Smooth muscle cell (in vitro differentiated cells): ENCODE measurements around the gene HAGHL. TPM values are rescaled to one million over a fixed set of nuclear protein-coding genes. Genes with fewer than 3 reads are reported as not detected.

Experiments used
- DNase-seq: peaks from one replicate; lab custom pipeline; 2025; ENCODE audit not compliant: unreplicated experiment; lab: John Stamatoyannopoulos, UW
- H2AFZ ChIP-seq: fragments of 200-600 bp; sonication (generic); 2 replicates; pipeline ENCODE4 v1.6.0; 2016; ENCODE audit warnings: antibody characterized with exemption, low read depth, mild to moderate bottlenecking
- H3F3A ChIP-seq: fragments of 200-600 bp; sonication (generic); 2 replicates; pipeline ENCODE4 v1.6.0; 2017; ENCODE audit warnings: antibody characterized with exemption, low read depth
- H3K27ac ChIP-seq: fragments of 200-600 bp; sonication (generic); 2 replicates; pipeline ENCODE4 v1.5.1; 2016; ENCODE audit warnings: low read depth, mild to moderate bottlenecking
- H3K27me3 ChIP-seq: fragments of 200-600 bp; sonication (generic); 2 replicates; pipeline ENCODE4 v1.6.1; 2016; ENCODE audit warnings: low read depth, mild to moderate bottlenecking
- H3K36me3 ChIP-seq: fragments of 200-600 bp; sonication (generic); 2 replicates; pipeline ENCODE4 v1.5.1; 2016; ENCODE audit warnings: low read depth
- H3K4me1 ChIP-seq: fragments of 200-600 bp; sonication (generic); 2 replicates; pipeline ENCODE4 v1.5.1; 2016; ENCODE audit warnings: low read depth
- H3K4me2 ChIP-seq: fragments of 200-600 bp; sonication (generic); 2 replicates; pipeline ENCODE4 v1.6.0; 2016; ENCODE audit warnings: mild to moderate bottlenecking
- H3K4me3 ChIP-seq: fragments of 200-600 bp; sonication (generic); 2 replicates; pipeline ENCODE4 v1.5.1; 2016; ENCODE audit warnings: mild to moderate bottlenecking
- H3K79me2 ChIP-seq: fragments of 200-600 bp; sonication (generic); 2 replicates; pipeline ENCODE4 v1.6.0; 2016; ENCODE audit warnings: low read depth, mild to moderate bottlenecking
- H3K9ac ChIP-seq: fragments of 200-600 bp; sonication (generic); 2 replicates; pipeline ENCODE4 v1.6.0; 2016; ENCODE audit warnings: low read depth
- H3K9me3 ChIP-seq: fragments of 200-600 bp; sonication (generic); replicated peaks from 2 replicates; pipeline ENCODE4 v1.5.1; 2016; ENCODE audit warnings: low read depth
- H4K20me1 ChIP-seq: fragments of 200-600 bp; sonication (generic); 2 replicates; pipeline ENCODE4 v1.6.0; 2016; ENCODE audit warnings: low read depth
- WGBS: methylation state at CpG from one replicate; pipeline ENCODE4 v1.1.7; 2016; ENCODE audit warnings: low lambda C conversion rate; 5-methylcytosine and 5-hydroxymethylcytosine counted together
- polyA plus RNA-seq: library from polyadenylated mRNA; unstranded; fragments of >200 nt; fragmentation: Nextera tagmentation; extraction: Ambion mirVana; gene quantifications from 2 replicates; pipeline ENCODE4 v1.2.1, GENCODE V29; 2016
- total RNA-seq: library from RNA; depleted of rRNA; stranded (reverse); fragments of >200 nt; gene quantifications from 2 replicates; pipeline ENCODE4 v1.2.3, GENCODE V29; 2014
- TF ChIP-seq, protein P1 (sequence below): fragments of 200-600 bp; sonication (generic); IDR thresholded peaks from 2 replicates; pipeline ENCODE4 v1.5.1; 2017; ENCODE audit warnings: borderline replicate concordance, mild to moderate bottlenecking, antibody characterized with exemption; ENCODE audit not compliant: insufficient read depth, poor library complexity, severe bottlenecking

HAGHL gene
- total and polyA plus RNA-seq, 2 experiments from 2014 or later, result 3.2 to 23.1 TPM

DNA sequence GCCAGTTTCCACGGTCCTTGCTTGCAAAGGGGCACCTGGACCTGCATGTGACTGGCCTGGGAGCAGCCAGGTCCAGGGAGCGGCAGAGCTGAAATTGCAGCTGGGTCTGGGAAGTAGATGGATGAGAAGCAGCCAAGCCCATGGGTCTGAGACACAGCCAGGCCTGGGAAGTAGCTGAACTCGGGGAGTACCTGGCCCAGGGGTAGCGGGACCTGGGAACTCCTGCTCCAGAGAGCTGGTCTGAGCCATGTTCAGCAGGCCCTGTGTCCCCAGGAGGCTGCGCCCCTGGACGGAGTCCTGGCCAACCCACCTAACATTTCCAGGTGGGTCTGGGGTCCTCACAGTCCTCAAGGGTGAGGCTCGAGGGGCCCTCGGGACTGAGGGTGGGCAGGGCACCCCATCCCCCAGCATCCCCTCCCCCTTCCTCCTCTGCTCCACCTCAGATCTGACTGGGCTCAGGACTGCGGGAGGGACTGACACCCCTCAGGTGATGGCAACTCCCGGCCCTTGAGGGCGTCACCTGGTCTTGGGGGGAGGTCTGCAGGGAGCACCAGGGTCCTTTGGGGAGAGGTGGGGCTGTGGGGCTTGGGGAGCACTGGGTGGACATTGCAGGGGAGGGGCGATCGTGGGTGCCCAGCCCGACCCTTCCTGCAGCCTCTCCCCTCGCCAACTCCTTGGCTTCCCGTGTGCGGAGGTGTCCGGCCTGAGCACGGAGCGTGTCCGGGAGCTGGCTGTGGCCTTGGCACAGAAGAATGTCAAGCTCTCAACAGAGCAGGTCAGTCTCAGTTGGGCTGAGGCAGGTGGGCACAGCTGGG lies 36.7 kb downstream of the HAGHL start:
- TF ChIP-seq, protein P1, sequence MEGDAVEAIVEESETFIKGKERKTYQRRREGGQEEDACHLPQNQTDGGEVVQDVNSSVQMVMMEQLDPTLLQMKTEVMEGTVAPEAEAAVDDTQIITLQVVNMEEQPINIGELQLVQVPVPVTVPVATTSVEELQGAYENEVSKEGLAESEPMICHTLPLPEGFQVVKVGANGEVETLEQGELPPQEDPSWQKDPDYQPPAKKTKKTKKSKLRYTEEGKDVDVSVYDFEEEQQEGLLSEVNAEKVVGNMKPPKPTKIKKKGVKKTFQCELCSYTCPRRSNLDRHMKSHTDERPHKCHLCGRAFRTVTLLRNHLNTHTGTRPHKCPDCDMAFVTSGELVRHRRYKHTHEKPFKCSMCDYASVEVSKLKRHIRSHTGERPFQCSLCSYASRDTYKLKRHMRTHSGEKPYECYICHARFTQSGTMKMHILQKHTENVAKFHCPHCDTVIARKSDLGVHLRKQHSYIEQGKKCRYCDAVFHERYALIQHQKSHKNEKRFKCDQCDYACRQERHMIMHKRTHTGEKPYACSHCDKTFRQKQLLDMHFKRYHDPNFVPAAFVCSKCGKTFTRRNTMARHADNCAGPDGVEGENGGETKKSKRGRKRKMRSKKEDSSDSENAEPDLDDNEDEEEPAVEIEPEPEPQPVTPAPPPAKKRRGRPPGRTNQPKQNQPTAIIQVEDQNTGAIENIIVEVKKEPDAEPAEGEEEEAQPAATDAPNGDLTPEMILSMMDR, result no peak
- Histone ChIP-seq H3K9me3 (no peaks in the 10 kb centered on the region), H3K36me3 (no peaks in the 10 kb centered on the region), H3K4me1 (no peaks in the 10 kb centered on the region), H3K4me2 (no peak overlapping the region), H3K4me3 (no peak overlapping the region), H3K27ac (no peak overlapping the region), H3K9ac (no peak overlapping the region), H3K79me2 (no peaks in the 10 kb centered on the region), H4K20me1 (no peaks in the 10 kb centered on the region), H3F3A (no peaks in the 10 kb centered on the region), H2AFZ (no peak overlapping the region), H3K27me3 (no peaks in the 10 kb centered on the region)
- DNase-seq, result no peak
- WGBS, result 96% methylated on average over 14 of the region's 21 CpGs

DNA sequence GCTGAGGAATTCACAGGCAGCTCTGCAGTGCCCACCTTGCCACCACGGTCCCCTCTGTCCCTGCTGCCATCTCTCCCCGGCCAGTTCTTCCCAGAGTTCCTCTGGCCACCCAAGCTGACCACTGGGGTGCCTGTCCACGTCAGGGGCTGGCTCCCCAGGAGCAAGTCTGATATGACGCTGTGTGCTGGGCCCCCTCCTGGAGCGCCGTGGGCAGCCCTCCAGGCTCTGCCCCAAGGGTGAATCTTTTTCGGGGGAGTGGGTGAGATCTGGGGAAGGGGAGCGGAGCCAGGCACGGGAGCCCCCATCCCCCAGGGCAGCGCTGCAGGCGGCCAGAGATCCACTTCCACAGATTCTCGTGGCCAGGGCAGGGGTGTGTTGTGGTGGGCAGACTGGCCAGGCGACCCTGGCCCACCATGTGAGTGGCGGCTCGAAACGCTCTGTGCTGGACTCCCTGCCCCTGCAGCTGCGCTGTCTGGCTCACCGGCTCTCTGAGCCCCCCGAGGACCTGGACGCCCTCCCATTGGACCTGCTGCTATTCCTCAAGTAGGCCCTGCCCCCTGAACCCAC lies 37.4 kb downstream of the HAGHL start:
- H3K79me2 ChIP-seq, result no peaks in the 10 kb centered on the region
- no peak for DNase-seq

DNA sequence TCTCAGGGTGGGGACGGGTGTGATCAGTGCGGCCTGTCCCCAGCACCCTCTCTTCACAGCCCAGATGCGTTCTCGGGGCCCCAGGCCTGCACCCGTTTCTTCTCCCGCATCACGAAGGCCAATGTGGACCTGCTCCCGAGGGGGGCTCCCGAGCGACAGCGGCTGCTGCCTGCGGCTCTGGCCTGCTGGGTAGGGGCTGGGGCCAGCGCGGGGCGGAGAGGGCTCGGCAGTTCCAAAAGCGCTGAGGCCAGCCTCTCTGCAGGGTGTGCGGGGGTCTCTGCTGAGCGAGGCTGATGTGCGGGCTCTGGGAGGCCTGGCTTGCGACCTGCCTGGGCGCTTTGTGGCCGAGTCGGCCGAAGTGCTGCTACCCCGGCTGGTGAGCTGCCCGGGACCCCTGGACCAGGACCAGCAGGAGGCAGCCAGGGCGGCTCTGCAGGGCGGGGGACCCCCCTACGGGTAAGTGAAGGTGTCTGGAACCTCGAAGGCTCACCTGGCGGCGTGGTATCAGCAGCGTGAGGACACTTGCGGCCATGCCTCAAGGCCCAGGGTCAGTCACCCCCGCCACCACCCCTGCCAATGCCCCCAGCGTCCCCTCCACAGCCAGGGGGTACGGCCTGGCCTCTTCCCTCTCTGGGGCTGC lies 38.1 kb downstream of the HAGHL start:
- TF ChIP-seq, protein P1, result no peak
- no peak for DNase-seq
- 89% methylated on average over 26 of the region's 38 CpGs for WGBS

More for the DNA sequence above, 37.4 kb downstream of the HAGHL start:
- no peak overlapping the region for H3K4me3 ChIP-seq
- H3K4me2 ChIP-seq, result no peak overlapping the region
- no peak overlapping the region for H2AFZ ChIP-seq
- H3K4me1 ChIP-seq, result no peaks in the 10 kb centered on the region
- 91% methylated on average over 20 of the region's 20 CpGs for WGBS
- H3K9me3 ChIP-seq, result no peaks in the 10 kb centered on the region
- no peaks in the 10 kb centered on the region for H3F3A ChIP-seq
- no peak overlapping the region for H3K27ac ChIP-seq
- no peaks in the 10 kb centered on the region for H4K20me1 ChIP-seq
- no peak overlapping the region for H3K9ac ChIP-seq
- TF ChIP-seq, protein P1, result no peak
- no peaks in the 10 kb centered on the region for H3K36me3 ChIP-seq
- H3K27me3 ChIP-seq, result no peaks in the 10 kb centered on the region

More for the DNA sequence above, 38.1 kb downstream of the HAGHL start:
- Histone ChIP-seq H3K79me2 (no peaks in the 10 kb centered on the region), H3K27me3 (no peaks in the 10 kb centered on the region), H3K9me3 (no peaks in the 10 kb centered on the region), H3K36me3 (no peaks in the 10 kb centered on the region), H3K9ac (no peak overlapping the region), H2AFZ (no peak overlapping the region), H3K4me2 (no peak overlapping the region), H3K27ac (no peak overlapping the region), H3F3A (no peaks in the 10 kb centered on the region), H3K4me1 (no peaks in the 10 kb centered on the region), H4K20me1 (no peaks in the 10 kb centered on the region), H3K4me3 (no peak overlapping the region)
